Fibroblast of lung (primary cell): Measurements from ENCODE around the gene KIRREL3. TPM values are rescaled to one million over a fixed set of nuclear protein-coding genes. Genes with fewer than 3 reads are reported as not detected.
A peak's percentile ranks its signal among the peaks of the same experiment; 100 is the strongest.

Experiments used
- DNase-seq, 2 donors: peaks; one replicate each; pipeline versions ENCODE4 v3.0.0 to v3.0.0-alpha.2; 2010; ENCODE audit warnings: low read depth in 2 of 2
- H2AFZ ChIP-seq: 2 replicates; pipeline ENCODE4 v1.5.1; 2012; ENCODE audit warnings: low read length, control low read depth, inconsistent platforms
- H3K27ac ChIP-seq: 2 replicates; pipeline ENCODE4 v1.5.1; 2011; ENCODE audit warnings: low read length, control low read depth; ENCODE audit not compliant: insufficient read depth
- H3K27me3 ChIP-seq: 2 replicates; pipeline ENCODE4 v1.5.1; 2011; ENCODE audit warnings: mild to moderate bottlenecking, low read length; ENCODE audit not compliant: control insufficient read depth, insufficient read depth
- H3K36me3 ChIP-seq: 2 replicates; pipeline ENCODE4 v1.5.1; 2011; ENCODE audit warnings: low read length; ENCODE audit not compliant: control insufficient read depth, insufficient read depth
- H3K4me1 ChIP-seq: 2 replicates; pipeline ENCODE4 v1.5.1; 2011; ENCODE audit warnings: low read length; ENCODE audit not compliant: control insufficient read depth, insufficient read depth; ENCODE audit errors: extremely low read depth
- H3K4me2 ChIP-seq: 2 replicates; pipeline ENCODE4 v1.5.1; 2011; ENCODE audit warnings: low read length, control low read depth; ENCODE audit not compliant: insufficient read depth; ENCODE audit errors: extremely low read depth
- H3K4me3 ChIP-seq, 4 experiments: fragments of 200-600 bp in 1 of 4; sonication (generic) in 1 of 4; replicated peaks in 1 of 4; 2 replicates each; pipeline ENCODE4 v1.5.1; 2011 to 2016; ENCODE audit warnings: low read length in 4 of 4, low read depth in 3 of 4, mild to moderate bottlenecking in 3 of 4, control low read depth in 2 of 4, inconsistent platforms in 1 of 4, mixed read lengths in 1 of 4; ENCODE audit not compliant: insufficient read depth in 1 of 4; ENCODE audit errors: control extremely low read depth in 1 of 4
- H3K79me2 ChIP-seq: 2 replicates; pipeline ENCODE4 v1.5.1; 2012; ENCODE audit warnings: mild to moderate bottlenecking, low read length, inconsistent platforms; ENCODE audit not compliant: control insufficient read depth, insufficient read depth
- H3K9ac ChIP-seq: 2 replicates; pipeline ENCODE4 v1.5.1; 2011; ENCODE audit warnings: mild to moderate bottlenecking, low read length, control low read depth; ENCODE audit not compliant: insufficient read depth
- H3K9me3 ChIP-seq: 2 replicates; pipeline ENCODE4 v1.5.1; 2012; ENCODE audit warnings: low read depth, low read length; ENCODE audit not compliant: control insufficient read depth, insufficient read depth
- H4K20me1 ChIP-seq: 2 replicates; pipeline ENCODE4 v1.5.1; 2011; ENCODE audit warnings: low read length; ENCODE audit not compliant: control insufficient read depth, insufficient read depth; ENCODE audit errors: extremely low read depth
- EZH2 ChIP-seq: IDR thresholded peaks from 2 replicates; pipeline ENCODE4 v1.5.1; 2012; ENCODE audit warnings: low read length, control low read depth, mild to moderate bottlenecking; ENCODE audit errors: missing control alignments
- polyA plus RNA-seq, 2 donors: library from polyadenylated mRNA; depleted of rRNA in 1 of 2; stranded (reverse) in 1 of 2; unstranded in 1 of 2; fragments of >200 nt; gene quantifications; 2 replicates each; pipeline ENCODE4 v1.2.1, GENCODE V29; 2011 to 2012; ENCODE audit warnings: missing spikeins in 1 of 2
- total RNA-seq: library from RNA; depleted of rRNA; stranded (reverse); fragments of >200 nt; gene quantifications from 2 replicates; pipeline ENCODE4 v1.2.1, GENCODE V29; 2014
- TF ChIP-seq, protein P1 (sequence below), 2 donors: IDR thresholded peaks in 1 of 2; conservative IDR thresholded peaks in 1 of 2; 1 replicate in 1 of 2; 2 replicates in 1 of 2; pipeline ENCODE4 v1.5.1; 2011 to 2012; ENCODE audit warnings: low read length in 2 of 2, control low read depth in 1 of 2, inconsistent platforms in 1 of 2, low read depth in 1 of 2, mild to moderate bottlenecking in 1 of 2

Gene KIRREL3
- total and polyA plus RNA-seq, 2 donors (not counting 1 experiment from before 2014, with no cell fraction given) = 2.8 to 6.1 TPM

DNA sequence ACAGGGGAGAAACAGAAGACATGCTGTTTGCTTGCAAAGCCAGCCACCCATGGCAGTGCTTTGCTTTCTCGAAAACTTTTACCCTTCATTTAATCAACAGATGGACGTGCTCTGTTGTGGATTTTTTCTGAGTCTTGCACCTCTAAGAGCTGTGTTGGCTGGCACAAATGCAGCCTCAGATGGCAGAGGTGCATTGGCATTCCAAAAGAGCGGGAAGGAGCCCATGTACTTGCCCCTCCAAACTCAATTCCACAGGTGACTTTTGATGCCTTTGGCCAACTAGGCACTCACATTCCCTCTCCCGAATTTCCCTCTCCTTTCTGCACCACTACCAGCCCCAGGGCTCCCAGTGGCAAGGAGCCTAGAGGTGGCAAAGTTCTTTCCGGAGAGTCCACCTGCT is 1.2 kb downstream of the KIRREL3 start:
- no peak for DNase-seq
- Histone ChIP-seq H3K4me2 (peak overlapping the region; percentile 92), H3K27ac (no peak overlapping the region), H3K36me3 (no peaks in the 10 kb centered on the region), H3K79me2 (peaks cover 39% of the 10 kb centered on the region), H3K9me3 (no peaks in the 10 kb centered on the region), H4K20me1 (no peaks in the 10 kb centered on the region), H3K4me3 (peak overlapping the region in 3 of 4 experiments; percentile 78 to 84 (median 78)), H2AFZ (no peak overlapping the region), H3K27me3 (no peaks in the 10 kb centered on the region), H3K4me1 (peaks cover 20% of the 10 kb centered on the region), H3K9ac (no peak overlapping the region)
- no peak for TF ChIP-seq EZH2
- TF ChIP-seq, protein P1, sequence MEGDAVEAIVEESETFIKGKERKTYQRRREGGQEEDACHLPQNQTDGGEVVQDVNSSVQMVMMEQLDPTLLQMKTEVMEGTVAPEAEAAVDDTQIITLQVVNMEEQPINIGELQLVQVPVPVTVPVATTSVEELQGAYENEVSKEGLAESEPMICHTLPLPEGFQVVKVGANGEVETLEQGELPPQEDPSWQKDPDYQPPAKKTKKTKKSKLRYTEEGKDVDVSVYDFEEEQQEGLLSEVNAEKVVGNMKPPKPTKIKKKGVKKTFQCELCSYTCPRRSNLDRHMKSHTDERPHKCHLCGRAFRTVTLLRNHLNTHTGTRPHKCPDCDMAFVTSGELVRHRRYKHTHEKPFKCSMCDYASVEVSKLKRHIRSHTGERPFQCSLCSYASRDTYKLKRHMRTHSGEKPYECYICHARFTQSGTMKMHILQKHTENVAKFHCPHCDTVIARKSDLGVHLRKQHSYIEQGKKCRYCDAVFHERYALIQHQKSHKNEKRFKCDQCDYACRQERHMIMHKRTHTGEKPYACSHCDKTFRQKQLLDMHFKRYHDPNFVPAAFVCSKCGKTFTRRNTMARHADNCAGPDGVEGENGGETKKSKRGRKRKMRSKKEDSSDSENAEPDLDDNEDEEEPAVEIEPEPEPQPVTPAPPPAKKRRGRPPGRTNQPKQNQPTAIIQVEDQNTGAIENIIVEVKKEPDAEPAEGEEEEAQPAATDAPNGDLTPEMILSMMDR (conservative IDR thresholded peaks at IDR 0.05 in 1 of 2, IDR thresholded peaks at IDR 0.05 in 1 of 2; ENCODE audit: low read depth in 1 of 2, low read length in 2 of 2) = no peak

DNA sequence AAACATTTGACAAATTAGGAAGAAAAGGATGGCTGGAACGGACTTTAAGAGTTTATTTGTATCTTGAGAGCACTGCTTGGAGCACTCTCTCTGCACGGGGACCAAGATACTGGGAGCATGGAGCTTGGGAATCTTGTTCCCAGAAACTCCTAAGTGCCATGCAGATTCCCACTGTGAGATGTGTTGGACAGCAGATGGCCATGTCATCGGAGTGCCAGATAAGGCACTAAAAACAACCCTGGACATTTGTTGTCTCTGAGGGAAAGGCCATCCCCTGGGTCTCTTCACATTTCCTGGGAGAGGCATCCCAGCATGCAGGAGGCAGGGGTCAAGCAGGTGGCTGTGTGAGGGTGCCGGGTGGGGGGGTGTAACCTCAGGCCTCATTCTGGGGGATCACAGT is 2.9 kb downstream of the KIRREL3 start:
- no peak overlapping the region for H3K9ac ChIP-seq
- H3K27ac ChIP-seq = no peak overlapping the region
- H3K4me3 ChIP-seq = no peak overlapping the region
- H3K9me3 ChIP-seq = no peaks in the 10 kb centered on the region
- no peak for TF ChIP-seq EZH2
- TF ChIP-seq, protein P1 (conservative IDR thresholded peaks at IDR 0.05 in 1 of 2, IDR thresholded peaks at IDR 0.05 in 1 of 2; ENCODE audit: low read depth in 1 of 2, low read length in 2 of 2) = no peak
- H2AFZ ChIP-seq = no peak overlapping the region
- peak overlapping the region; percentile 33 for H3K4me2 ChIP-seq
- DNase-seq = no peak
- H3K4me1 ChIP-seq = peaks cover 35% of the 10 kb centered on the region
- no peaks in the 10 kb centered on the region for H4K20me1 ChIP-seq
- no peaks in the 10 kb centered on the region for H3K36me3 ChIP-seq
- peaks cover 39% of the 10 kb centered on the region for H3K79me2 ChIP-seq
- H3K27me3 ChIP-seq = no peaks in the 10 kb centered on the region

DNA sequence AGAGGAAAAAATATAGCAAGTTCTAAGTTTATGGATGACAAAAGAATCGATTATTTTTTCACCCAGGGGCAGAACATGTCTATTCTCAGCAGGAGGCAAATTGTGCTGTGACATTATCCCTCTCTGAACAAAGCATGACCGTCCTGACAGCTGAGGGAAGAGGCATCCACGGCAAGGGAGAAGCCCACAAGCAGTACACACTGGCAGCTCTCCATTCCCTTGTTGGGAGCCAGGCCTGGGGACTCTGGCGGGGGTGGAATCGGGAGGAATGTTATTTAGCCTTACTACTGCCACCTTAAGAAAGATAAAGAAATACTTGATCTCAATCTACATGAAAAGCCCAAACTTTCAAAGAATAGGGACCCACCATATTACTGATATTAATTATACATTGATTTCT is 3.4 kb downstream of the KIRREL3 start:
- H3K27ac ChIP-seq = no peak overlapping the region
- no peak overlapping the region for H2AFZ ChIP-seq
- no peak overlapping the region for H3K4me3 ChIP-seq
- H3K4me2 ChIP-seq = peak overlapping the region; percentile 6
- no peak overlapping the region for H3K9ac ChIP-seq
- TF ChIP-seq EZH2 = no peak
- TF ChIP-seq, protein P1 (conservative IDR thresholded peaks at IDR 0.05 in 1 of 2, IDR thresholded peaks at IDR 0.05 in 1 of 2; ENCODE audit: low read depth in 1 of 2, low read length in 2 of 2) = no peak
- H3K79me2 ChIP-seq = peaks cover 39% of the 10 kb centered on the region
- no peaks in the 10 kb centered on the region for H4K20me1 ChIP-seq
- no peaks in the 10 kb centered on the region for H3K9me3 ChIP-seq
- H3K4me1 ChIP-seq = peaks cover 38% of the 10 kb centered on the region
- peak in 1 of 2 donors; percentile 60 for DNase-seq
- no peaks in the 10 kb centered on the region for H3K36me3 ChIP-seq
- no peaks in the 10 kb centered on the region for H3K27me3 ChIP-seq
